GM21367 (cell line): Measurements from ENCODE around the gene TTLL11.

Experiments used
- ATAC-seq: cut with Tn5 transposase; IDR thresholded peaks from one replicate; pipeline ENCODE4 v1.9.1; 2021; ENCODE audit not compliant: unreplicated experiment

The TTLL11 gene

GRCh38 chr9:121979736-121980135, 113.4 kb downstream of the TTLL11 start:
- no peak for ATAC-seq

- no peak for ATAC-seq
These were observed 116.4 kb downstream of the TTLL11 start for GRCh38 chr9:121976751-121977150.

- ATAC-seq: no peak
These were observed 117.3 kb downstream of the TTLL11 start for GRCh38 chr9:121975801-121976277.

- ATAC-seq: no peak
These were observed 118.7 kb downstream of the TTLL11 start for GRCh38 chr9:121974421-121974820.

GRCh38 chr9:121972501-121972981, 120.6 kb downstream of the TTLL11 start:
- ATAC-seq: peak; percentile 70

- ATAC-seq: no peak
These were observed 125.1 kb downstream of the TTLL11 start for GRCh38 chr9:121968056-121968455.

GRCh38 chr9:121966706-121967105, 126.4 kb downstream of the TTLL11 start:
- no peak for ATAC-seq

- no peak for ATAC-seq
These were observed 129.5 kb downstream of the TTLL11 start for GRCh38 chr9:121963528-121963995.

GRCh38 chr9:121962421-121962820, 130.7 kb downstream of the TTLL11 start:
- no peak for ATAC-seq

GRCh38 chr9:121960665-121961064, 132.4 kb downstream of the TTLL11 start:
- ATAC-seq: no peak

- no peak for ATAC-seq
These were observed 134.6 kb downstream of the TTLL11 start for GRCh38 chr9:121958530-121958929.

- ATAC-seq: no peak
These were observed 136.3 kb downstream of the TTLL11 start for GRCh38 chr9:121956808-121957207.

- ATAC-seq: no peak
These were observed 137.5 kb downstream of the TTLL11 start for GRCh38 chr9:121955649-121956048.

GRCh38 chr9:121954477-121955140, 138.5 kb downstream of the TTLL11 start:
- ATAC-seq: no peak

- ATAC-seq: no peak
These were observed 140.5 kb downstream of the TTLL11 start for GRCh38 chr9:121952611-121953010.

GRCh38 chr9:121950866-121951265, 142.2 kb downstream of the TTLL11 start:
- ATAC-seq: no peak

- no peak for ATAC-seq
These were observed 142.7 kb downstream of the TTLL11 start for GRCh38 chr9:121950441-121950840.

GRCh38 chr9:121949766-121950165, 143.3 kb downstream of the TTLL11 start:
- ATAC-seq: no peak

GRCh38 chr9:121949364-121949763, 143.7 kb downstream of the TTLL11 start:
- no peak for ATAC-seq

- no peak for ATAC-seq
These were observed 145.3 kb downstream of the TTLL11 start for GRCh38 chr9:121947775-121948174.

- no peak for ATAC-seq
These were observed 146.6 kb downstream of the TTLL11 start for GRCh38 chr9:121946465-121946864.

GRCh38 chr9:121945849-121946248, 147.3 kb downstream of the TTLL11 start:
- no peak for ATAC-seq

GRCh38 chr9:121945281-121945680, 147.8 kb downstream of the TTLL11 start:
- no peak for ATAC-seq
